ENCODE measurements around the gene APOB. TPM values are rescaled to one million over a fixed set of nuclear protein-coding genes. Genes with fewer than 3 reads are reported as not detected.

The APOB gene
- polyA plus RNA-seq, 2 of the 4 experiments (the other 2 are of a cell fraction), result under 0.01 TPM; not detected in 1

- CTCF ChIA-PET, result no interaction called here
- POLR2A ChIA-PET, result no interaction called here
- Histone ChIP-seq H3K27ac (no peak overlapping the region), H3K4me2 (no peak overlapping the region), H3K4me1 (no peaks in the 10 kb centered on the region), H3K4me3 (no peak overlapping the region), H3K9me3 (no peaks in the 10 kb centered on the region)
- DNase-seq (ENCODE audit: low read depth in 1 of 2, low spot score in 1 of 2) (no peak), FAIRE-seq (no peak), ATAC-seq (no peak)
- 46% methylated on average over 9 of the region's 9 CpGs for whole genome bisulfite sequencing (ENCODE audit: missing lambda C conversion rate)
- TF ChIP-seq, protein P1, sequence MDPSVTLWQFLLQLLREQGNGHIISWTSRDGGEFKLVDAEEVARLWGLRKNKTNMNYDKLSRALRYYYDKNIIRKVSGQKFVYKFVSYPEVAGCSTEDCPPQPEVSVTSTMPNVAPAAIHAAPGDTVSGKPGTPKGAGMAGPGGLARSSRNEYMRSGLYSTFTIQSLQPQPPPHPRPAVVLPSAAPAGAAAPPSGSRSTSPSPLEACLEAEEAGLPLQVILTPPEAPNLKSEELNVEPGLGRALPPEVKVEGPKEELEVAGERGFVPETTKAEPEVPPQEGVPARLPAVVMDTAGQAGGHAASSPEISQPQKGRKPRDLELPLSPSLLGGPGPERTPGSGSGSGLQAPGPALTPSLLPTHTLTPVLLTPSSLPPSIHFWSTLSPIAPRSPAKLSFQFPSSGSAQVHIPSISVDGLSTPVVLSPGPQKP (IDR thresholded peaks at IDR 0.05; ENCODE audit: low read depth, low read length), result no peak
- TF ChIP-seq TP53 (CRISPR knock-in tag; IDR thresholded peaks at IDR 0.05) (no peak), JUNB (IDR thresholded peaks at IDR 0.05) (no peak), TFCP2L1 (CRISPR knock-in tag; IDR thresholded peaks at IDR 0.05) (no peak), CHD2 (IDR thresholded peaks at IDR 0.05; ENCODE audit: low read length, partially characterized antibody) (no peak), CBX2 (IDR thresholded peaks at IDR 0.05; ENCODE audit: borderline replicate concordance, low read depth) (no peak), NPAS2 (CRISPR knock-in tag; IDR thresholded peaks at IDR 0.05; ENCODE audit: borderline replicate concordance) (no peak), EP300 (IDR thresholded peaks at IDR 0.05) (no peak), EHF (CRISPR knock-in tag; IDR thresholded peaks at IDR 0.05) (no peak), HOXB13 (CRISPR knock-in tag; IDR thresholded peaks at IDR 0.05; ENCODE audit: low read depth) (no peak), BCL3 (IDR thresholded peaks at IDR 0.05) (no peak), KDM1A (IDR thresholded peaks at IDR 0.05; ENCODE audit: low read depth) (no peak)
These were observed 26.7 kb upstream of the APOB start for GRCh38 chr2:21070341-21071257.

DNA sequence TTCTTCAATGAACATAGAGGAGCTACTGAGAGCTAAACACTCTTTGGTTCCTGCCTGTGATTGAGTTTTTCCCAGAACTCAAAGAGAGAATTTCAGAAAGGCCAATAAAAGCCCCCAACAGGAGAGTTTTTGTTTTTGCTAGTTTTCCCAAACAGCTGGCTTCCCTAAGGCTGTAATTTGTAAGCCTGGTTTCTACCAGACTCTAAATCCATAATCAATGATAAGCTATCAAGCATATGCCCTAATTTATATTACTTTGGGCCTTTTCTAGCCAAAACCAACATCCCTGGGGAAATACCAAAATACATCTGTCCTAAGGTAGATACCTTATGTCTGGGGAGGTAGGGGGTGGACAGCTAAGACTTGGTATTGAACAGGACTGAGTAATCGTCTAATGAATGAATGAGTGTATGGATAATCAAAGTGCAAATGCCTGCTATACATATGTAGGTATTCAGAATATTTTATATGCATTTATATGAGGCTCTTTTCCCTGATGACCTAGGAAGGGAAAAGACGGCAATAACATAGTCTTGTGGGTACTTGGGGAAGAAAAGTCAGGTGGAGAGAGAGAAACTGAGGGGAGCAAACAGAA is 26.0 kb upstream of the APOB start:
- ChIA-PET CTCF (no interaction called here), POLR2A (no interaction called here)
- no peak for DNase-seq (ENCODE audit: low read depth in 1 of 2, low spot score in 1 of 2)
- FAIRE-seq, result no peak
- Histone ChIP-seq H3K4me3 (no peak overlapping the region), H3K27ac (no peak overlapping the region), H3K4me1 (no peaks in the 10 kb centered on the region), H3K9me3 (no peaks in the 10 kb centered on the region), H3K4me2 (no peak overlapping the region)
- TF ChIP-seq GATA3 (IDR thresholded peaks at IDR 0.05; ENCODE audit: borderline replicate concordance) (no peak), CHD2 (IDR thresholded peaks at IDR 0.05; ENCODE audit: low read length, partially characterized antibody) (no peak), ZFP36 (IDR thresholded peaks at IDR 0.05; ENCODE audit: borderline replicate concordance, partially characterized antibody) (no peak), SMC3 (IDR thresholded peaks at IDR 0.05) (no peak), RNF2 (IDR thresholded peaks at IDR 0.05; ENCODE audit: borderline replicate concordance, low read depth) (no peak), BCL3 (IDR thresholded peaks at IDR 0.05) (no peak), TFCP2L1 (CRISPR knock-in tag; IDR thresholded peaks at IDR 0.05) (no peak), POLR2A (IDR thresholded peaks at IDR 0.05; ENCODE audit: low read length) (no peak), FOSB (CRISPR knock-in tag; IDR thresholded peaks at IDR 0.05) (no peak), NFE2L2 (conservative IDR thresholded peaks at IDR 0.05; ENCODE audit: low read length) (no peak), HOXB13 (CRISPR knock-in tag; IDR thresholded peaks at IDR 0.05; ENCODE audit: low read depth) (no peak), HOXA7 (CRISPR knock-in tag; IDR thresholded peaks at IDR 0.05) (no peak), ESRRA (IDR thresholded peaks at IDR 0.05; ENCODE audit: borderline replicate concordance, low read length) (no peak), SREBF2 (IDR thresholded peaks at IDR 0.05) (no peak), TP53 (CRISPR knock-in tag; IDR thresholded peaks at IDR 0.05) (no peak), CHD4 (IDR thresholded peaks at IDR 0.05; ENCODE audit: borderline replicate concordance) (no peak)
- TF ChIP-seq, protein P2, sequence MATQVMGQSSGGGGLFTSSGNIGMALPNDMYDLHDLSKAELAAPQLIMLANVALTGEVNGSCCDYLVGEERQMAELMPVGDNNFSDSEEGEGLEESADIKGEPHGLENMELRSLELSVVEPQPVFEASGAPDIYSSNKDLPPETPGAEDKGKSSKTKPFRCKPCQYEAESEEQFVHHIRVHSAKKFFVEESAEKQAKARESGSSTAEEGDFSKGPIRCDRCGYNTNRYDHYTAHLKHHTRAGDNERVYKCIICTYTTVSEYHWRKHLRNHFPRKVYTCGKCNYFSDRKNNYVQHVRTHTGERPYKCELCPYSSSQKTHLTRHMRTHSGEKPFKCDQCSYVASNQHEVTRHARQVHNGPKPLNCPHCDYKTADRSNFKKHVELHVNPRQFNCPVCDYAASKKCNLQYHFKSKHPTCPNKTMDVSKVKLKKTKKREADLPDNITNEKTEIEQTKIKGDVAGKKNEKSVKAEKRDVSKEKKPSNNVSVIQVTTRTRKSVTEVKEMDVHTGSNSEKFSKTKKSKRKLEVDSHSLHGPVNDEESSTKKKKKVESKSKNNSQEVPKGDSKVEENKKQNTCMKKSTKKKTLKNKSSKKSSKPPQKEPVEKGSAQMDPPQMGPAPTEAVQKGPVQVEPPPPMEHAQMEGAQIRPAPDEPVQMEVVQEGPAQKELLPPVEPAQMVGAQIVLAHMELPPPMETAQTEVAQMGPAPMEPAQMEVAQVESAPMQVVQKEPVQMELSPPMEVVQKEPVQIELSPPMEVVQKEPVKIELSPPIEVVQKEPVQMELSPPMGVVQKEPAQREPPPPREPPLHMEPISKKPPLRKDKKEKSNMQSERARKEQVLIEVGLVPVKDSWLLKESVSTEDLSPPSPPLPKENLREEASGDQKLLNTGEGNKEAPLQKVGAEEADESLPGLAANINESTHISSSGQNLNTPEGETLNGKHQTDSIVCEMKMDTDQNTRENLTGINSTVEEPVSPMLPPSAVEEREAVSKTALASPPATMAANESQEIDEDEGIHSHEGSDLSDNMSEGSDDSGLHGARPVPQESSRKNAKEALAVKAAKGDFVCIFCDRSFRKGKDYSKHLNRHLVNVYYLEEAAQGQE (IDR thresholded peaks at IDR 0.05), result no peak
- ATAC-seq, result no peak
- WGBS (ENCODE audit: missing lambda C conversion rate), result 4% methylated on average over 2 of the region's 2 CpGs

All from A549 (cell line).